ENCODE data around the gene SYPL1.

DNA sequence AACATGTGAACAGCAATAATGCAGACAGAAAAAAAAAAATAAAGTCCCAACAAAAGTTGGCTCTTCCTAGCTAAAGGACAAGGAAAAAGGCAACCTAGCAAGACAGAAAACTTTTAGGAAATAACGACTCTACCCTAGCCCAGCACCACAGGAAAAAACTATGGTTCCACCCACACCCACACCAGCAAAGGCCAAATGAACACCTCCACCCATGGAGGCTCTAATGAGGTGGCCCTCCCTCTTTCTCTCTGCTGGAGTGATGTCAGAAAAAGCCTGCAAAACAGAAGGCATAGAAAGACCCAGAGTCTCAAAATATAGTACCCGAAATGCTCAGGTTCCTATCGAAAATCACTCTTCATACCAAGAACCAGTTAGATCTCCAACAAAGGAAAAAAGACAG lies 28.4 kb downstream of the SYPL1 start:
- TF ChIP-seq, protein P1, sequence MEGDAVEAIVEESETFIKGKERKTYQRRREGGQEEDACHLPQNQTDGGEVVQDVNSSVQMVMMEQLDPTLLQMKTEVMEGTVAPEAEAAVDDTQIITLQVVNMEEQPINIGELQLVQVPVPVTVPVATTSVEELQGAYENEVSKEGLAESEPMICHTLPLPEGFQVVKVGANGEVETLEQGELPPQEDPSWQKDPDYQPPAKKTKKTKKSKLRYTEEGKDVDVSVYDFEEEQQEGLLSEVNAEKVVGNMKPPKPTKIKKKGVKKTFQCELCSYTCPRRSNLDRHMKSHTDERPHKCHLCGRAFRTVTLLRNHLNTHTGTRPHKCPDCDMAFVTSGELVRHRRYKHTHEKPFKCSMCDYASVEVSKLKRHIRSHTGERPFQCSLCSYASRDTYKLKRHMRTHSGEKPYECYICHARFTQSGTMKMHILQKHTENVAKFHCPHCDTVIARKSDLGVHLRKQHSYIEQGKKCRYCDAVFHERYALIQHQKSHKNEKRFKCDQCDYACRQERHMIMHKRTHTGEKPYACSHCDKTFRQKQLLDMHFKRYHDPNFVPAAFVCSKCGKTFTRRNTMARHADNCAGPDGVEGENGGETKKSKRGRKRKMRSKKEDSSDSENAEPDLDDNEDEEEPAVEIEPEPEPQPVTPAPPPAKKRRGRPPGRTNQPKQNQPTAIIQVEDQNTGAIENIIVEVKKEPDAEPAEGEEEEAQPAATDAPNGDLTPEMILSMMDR (IDR thresholded peaks at IDR 0.05), result no peak
- no peak for TF ChIP-seq POLR2A (IDR thresholded peaks at IDR 0.05)
- TF ChIP-seq POLR2AphosphoS5 (IDR thresholded peaks at IDR 0.05; ENCODE audit: insufficient read depth in 1 of 2, low read depth in 1 of 2), result no peak

All from vagina (tissue), 2 donors.